GM12801 (cell line): Measurements from ENCODE around the gene ARMCX5.

Experiments used
- TF ChIP-seq, protein P1 (sequence below): IDR thresholded peaks from one replicate; pipeline ENCODE4 v1.5.1; 2011; ENCODE audit warnings: control low read depth; ENCODE audit not compliant: insufficient read length; ENCODE audit errors: extremely low read depth

Gene ARMCX5

DNA sequence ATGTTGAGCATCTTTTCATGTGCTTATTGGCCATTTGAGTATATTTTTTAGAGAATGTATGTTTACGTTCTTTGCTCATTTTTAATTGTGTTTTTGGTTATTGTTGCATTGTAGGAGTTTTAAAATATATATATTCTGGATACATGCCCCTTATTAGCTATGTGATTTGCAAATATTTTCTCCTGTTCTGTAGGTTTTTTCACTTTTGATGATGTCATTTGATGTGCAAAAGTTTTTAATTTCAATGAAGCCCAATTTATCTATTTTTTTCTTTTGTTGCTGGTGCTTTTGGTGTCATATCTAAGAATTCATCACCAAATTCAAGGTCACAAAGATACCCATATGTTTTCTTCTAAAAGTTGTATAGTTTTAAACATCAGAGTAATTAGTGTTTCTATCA lies 6.8 kb downstream of the ARMCX5 start:
- TF ChIP-seq, protein P1, sequence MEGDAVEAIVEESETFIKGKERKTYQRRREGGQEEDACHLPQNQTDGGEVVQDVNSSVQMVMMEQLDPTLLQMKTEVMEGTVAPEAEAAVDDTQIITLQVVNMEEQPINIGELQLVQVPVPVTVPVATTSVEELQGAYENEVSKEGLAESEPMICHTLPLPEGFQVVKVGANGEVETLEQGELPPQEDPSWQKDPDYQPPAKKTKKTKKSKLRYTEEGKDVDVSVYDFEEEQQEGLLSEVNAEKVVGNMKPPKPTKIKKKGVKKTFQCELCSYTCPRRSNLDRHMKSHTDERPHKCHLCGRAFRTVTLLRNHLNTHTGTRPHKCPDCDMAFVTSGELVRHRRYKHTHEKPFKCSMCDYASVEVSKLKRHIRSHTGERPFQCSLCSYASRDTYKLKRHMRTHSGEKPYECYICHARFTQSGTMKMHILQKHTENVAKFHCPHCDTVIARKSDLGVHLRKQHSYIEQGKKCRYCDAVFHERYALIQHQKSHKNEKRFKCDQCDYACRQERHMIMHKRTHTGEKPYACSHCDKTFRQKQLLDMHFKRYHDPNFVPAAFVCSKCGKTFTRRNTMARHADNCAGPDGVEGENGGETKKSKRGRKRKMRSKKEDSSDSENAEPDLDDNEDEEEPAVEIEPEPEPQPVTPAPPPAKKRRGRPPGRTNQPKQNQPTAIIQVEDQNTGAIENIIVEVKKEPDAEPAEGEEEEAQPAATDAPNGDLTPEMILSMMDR, result no peak

DNA sequence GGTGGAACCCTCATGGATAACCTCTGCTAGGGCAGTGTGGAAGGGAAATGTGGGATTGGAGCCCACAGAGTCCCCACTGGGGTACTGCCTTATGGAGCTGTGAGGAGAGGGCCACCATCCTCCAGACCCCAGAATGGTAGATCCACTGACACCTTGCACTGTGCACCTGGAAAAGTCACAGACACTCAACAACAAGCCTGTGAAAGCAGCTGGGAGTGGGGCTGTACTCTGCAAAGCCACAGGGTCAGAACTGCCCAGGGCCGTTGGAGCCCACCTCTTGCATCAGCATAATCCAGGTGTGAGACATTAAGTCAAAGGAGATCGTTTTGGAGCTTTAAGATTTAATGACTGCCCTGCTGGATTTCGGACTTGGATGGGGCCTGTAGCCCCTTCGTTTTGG lies 11.6 kb downstream of the ARMCX5 start:
- TF ChIP-seq, protein P1, result no peak

DNA sequence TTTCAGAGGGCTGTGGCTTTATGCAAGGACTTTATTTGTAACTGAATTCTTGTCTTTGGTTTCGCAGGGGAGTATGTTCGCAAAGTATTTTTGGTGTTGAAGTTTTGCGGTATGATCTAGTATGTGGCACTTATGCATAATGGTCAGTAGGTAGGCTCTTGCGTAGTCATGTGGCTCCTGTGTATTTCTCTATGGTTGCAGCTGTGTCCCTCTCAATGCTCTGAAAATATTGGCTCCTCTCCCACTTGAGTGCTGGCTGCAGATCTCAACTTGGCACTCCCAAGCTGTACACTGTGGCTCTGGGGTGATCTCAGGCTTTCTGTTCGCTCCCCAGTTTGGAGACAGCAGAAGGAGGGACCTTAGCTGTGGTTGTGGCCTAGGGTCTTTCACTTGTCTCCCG lies 24.8 kb downstream of the ARMCX5 start:
- TF ChIP-seq, protein P1, result no peak

DNA sequence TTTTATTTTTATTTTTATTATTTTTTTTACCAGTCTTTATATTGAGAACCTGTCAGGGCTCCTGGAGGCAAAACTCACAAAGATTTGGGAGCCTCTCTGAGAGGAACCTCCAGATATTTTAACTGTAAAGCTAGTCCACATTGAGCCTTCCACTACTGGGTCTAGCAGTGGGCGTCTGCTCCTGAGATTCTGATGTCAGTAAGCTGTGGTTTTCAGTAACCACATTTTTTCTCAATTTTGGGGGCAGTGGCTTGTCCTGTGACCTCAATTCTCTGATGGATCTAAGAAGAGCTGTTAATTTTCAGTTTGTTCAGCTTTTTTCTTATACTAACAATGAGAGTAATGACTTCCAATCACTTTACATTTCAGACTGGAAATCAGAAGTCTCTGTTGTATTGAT lies 28.3 kb downstream of the ARMCX5 start:
- TF ChIP-seq, protein P1, result no peak

DNA sequence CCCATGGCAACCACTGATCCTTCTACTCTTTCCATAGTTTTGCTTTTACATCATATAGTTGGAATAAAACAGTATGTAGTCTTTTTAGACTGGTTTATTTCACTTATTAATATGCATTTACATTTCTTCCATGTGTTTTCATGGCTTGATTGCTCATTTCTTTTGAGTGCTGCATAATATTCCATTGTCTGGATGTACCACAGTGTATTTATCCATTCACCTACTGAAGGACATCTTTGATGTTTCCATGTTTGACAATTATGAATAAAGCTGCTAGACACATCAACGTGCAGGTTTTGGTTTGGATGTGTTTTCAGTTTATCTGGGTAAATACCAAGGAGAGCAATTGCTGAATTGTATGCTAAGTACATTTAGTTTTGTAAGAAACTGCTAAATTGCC lies 38.2 kb downstream of the ARMCX5 start:
- TF ChIP-seq, protein P1, result no peak

DNA sequence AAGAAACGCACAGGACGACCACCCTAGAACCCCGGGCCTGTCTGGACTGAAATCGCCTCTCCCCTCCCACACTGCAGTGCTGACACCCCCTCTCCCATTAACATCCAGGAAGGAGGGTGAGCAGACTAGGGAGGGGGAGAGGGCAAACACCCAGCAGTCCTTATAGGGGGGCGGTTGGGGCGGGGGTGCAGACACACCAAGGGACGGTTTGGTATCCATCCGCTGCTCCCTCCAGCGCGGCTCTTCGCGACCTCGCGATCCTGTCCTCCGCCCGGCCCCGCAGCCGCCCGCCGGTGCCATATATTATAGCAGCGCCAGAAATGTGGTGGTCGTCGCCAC lies 51.6 kb downstream of the ARMCX5 start:
- TF ChIP-seq, protein P1, result no peak

DNA sequence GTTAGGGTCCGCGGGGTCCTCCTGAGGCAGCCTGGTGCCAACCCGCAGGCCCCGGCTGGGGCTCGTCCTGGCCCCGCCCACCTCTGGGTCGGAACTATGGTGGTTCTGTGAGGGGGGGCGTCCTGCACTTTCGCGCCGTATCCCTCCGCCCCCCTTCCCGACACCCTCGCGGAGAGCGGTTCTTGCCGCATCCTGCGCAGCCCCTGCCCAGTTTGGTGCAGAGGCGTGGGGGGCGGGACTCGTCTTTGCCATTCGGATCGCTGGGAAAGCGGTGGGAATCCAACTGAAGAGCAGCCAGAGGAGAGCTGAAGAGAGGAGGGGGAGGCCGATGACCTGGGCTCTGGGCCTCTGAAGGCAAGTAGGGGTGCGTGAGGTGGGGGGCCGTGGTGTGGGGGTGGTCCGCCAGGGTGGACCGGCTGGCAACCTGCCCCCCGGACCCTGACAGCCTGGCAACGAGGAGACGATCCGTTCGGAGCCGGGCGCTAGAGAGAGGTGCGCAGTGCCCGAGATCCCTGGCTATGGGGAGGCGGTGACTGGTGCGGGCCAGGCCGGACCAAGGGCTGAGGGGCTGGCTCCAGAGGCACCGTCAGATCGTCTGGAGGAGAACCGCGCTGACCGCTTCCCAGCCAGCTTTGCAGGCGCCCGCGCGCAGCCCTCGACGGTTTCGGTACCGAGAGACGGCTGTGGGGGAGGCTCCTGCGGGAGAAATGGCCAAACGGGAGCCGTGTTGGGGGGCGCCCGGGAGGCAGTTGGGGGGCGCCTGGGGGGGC lies 52.1 kb downstream of the ARMCX5 start, which contains the start of gene GPRASP1:
Gene GPRASP1 (plus strand): TSS at position 242 of the 770 bp plus-strand sequence. CDS start 2,431 bp downstream, outside the sequence.
- TF ChIP-seq, protein P1, result no peak
